ENCODE data around the gene SH3RF3.

GRCh38 chr2:109345091-109345490, 216.1 kb downstream of the SH3RF3 start:
- TF ChIP-seq CTCF (IDR thresholded peaks at IDR 0.05) (no peak), ZNF512 (CRISPR knock-in tag; IDR thresholded peaks at IDR 0.05; ENCODE audit: borderline replicate concordance) (no peak), ESRRA (CRISPR knock-in tag; IDR thresholded peaks at IDR 0.05; ENCODE audit: borderline replicate concordance) (no peak), TEAD4 (CRISPR knock-in tag; IDR thresholded peaks at IDR 0.05) (no peak), HMGXB4 (CRISPR knock-in tag; IDR thresholded peaks at IDR 0.05) (no peak), RELA (CRISPR knock-in tag; IDR thresholded peaks at IDR 0.05; ENCODE audit: borderline replicate concordance) (no peak), ZNF416 (CRISPR knock-in tag; IDR thresholded peaks at IDR 0.05) (no peak), ZNF396 (CRISPR knock-in tag; IDR thresholded peaks at IDR 0.05; ENCODE audit: borderline replicate concordance) (no peak), SOX15 (CRISPR knock-in tag; IDR thresholded peaks at IDR 0.05) (no peak), JUN (CRISPR knock-in tag; IDR thresholded peaks at IDR 0.05) (no peak)

All from WTC11 (cell line).